Cardiac muscle cell (in vitro differentiated cells and primary cell): ENCODE data around the gene KBTBD13. TPM values are rescaled to one million over a fixed set of nuclear protein-coding genes. Genes with fewer than 3 reads are reported as not detected.

Source experiments
- DNase-seq, 2 donors: peaks; one replicate each; pipeline versions ENCODE4 v3.0.0 to v3.0.0-alpha.2; 2010 to 2017; ENCODE audit warnings: low read depth in 1 of 2, low spot score in 1 of 2
- H3K27ac ChIP-seq: fragments of 200-600 bp; sonication (generic); 2 replicates; pipeline ENCODE4 v1.5.1; 2016
- H3K27me3 ChIP-seq: fragments of 200-600 bp; sonication (generic); 2 replicates; pipeline ENCODE4 v1.6.0; 2016; ENCODE audit warnings: control low read depth
- H3K36me3 ChIP-seq: fragments of 200-600 bp; sonication (generic); 2 replicates; pipeline ENCODE4 v1.5.1; 2016; ENCODE audit warnings: control low read depth
- H3K4me1 ChIP-seq: fragments of 200-600 bp; sonication (generic); 2 replicates; pipeline ENCODE4 v1.8.1; 2017; ENCODE audit warnings: low read depth, mild to moderate bottlenecking, mixed run types
- H3K4me3 ChIP-seq: fragments of 200-600 bp; sonication (generic); 2 replicates; pipeline ENCODE4 v1.5.1; 2016; ENCODE audit warnings: mild to moderate bottlenecking
- H3K9me3 ChIP-seq: fragments of 200-600 bp; sonication (generic); 2 replicates; pipeline ENCODE4 v1.5.1; 2017; ENCODE audit warnings: low read depth, mild to moderate bottlenecking, control low read depth
- polyA plus RNA-seq: library from polyadenylated mRNA; unstranded; fragments of >200 nt; fragmentation: Nextera tagmentation; extraction: Ambion mirVana; gene quantifications from 2 replicates; pipeline ENCODE4 v1.2.1, GENCODE V29; 2016
- total RNA-seq: library from RNA; depleted of rRNA; stranded (reverse); fragments of >200 nt; gene quantifications from 2 replicates; pipeline ENCODE4 v1.2.3, GENCODE V29; 2016
- TF ChIP-seq, protein P1 (sequence below): IDR thresholded peaks from 2 replicates; pipeline ENCODE4 v1.5.1; 2012; ENCODE audit warnings: low read depth, mild to moderate bottlenecking, low read length

Gene KBTBD13
- total and polyA plus RNA-seq, 2 experiments from 2014 or later: 4.8 to 5.0 TPM

DNA sequence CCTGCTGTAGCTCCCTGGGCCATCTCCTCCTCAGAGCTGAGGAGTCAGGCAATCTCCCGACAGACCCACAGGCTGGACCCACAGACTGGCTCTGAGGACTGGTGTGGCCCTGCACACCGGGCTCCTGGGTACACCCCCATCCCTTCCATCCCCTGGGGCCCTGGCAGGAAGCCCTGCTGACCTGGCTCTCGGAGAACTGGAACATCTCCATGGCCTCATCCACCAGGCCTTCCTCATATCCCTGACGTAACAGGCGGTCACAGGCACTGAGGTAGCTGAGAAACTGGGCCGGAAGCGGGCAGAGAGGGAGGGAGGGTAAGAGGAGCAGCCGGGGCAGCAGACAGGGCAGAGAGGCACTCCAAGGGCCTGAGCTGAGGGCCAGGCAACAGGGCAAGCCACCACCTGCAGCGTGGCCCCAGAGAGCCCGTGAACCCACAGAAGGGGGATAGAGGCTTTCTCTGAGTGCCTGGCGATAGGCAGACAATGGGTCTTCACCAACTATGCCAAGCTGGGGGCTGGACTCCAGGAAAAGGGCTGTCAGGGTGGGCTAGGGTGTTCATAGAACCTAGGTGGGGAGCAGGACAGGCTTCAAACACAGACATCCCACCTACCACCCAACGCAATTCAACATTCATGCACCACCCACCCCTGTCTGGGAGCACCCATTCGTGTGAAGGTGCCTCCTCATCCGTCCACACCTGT, 17.9 kb downstream of the KBTBD13 start:
- no peak overlapping the region for H3K4me3 ChIP-seq
- H3K36me3 ChIP-seq: peaks cover 12% of the 10 kb centered on the region
- TF ChIP-seq, protein P1, sequence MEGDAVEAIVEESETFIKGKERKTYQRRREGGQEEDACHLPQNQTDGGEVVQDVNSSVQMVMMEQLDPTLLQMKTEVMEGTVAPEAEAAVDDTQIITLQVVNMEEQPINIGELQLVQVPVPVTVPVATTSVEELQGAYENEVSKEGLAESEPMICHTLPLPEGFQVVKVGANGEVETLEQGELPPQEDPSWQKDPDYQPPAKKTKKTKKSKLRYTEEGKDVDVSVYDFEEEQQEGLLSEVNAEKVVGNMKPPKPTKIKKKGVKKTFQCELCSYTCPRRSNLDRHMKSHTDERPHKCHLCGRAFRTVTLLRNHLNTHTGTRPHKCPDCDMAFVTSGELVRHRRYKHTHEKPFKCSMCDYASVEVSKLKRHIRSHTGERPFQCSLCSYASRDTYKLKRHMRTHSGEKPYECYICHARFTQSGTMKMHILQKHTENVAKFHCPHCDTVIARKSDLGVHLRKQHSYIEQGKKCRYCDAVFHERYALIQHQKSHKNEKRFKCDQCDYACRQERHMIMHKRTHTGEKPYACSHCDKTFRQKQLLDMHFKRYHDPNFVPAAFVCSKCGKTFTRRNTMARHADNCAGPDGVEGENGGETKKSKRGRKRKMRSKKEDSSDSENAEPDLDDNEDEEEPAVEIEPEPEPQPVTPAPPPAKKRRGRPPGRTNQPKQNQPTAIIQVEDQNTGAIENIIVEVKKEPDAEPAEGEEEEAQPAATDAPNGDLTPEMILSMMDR: no peak
- H3K4me1 ChIP-seq: peaks cover 4% of the 10 kb centered on the region
- H3K27me3 ChIP-seq: no peaks in the 10 kb centered on the region
- H3K27ac ChIP-seq: no peak overlapping the region
- no peak for DNase-seq
- no peaks in the 10 kb centered on the region for H3K9me3 ChIP-seq

DNA sequence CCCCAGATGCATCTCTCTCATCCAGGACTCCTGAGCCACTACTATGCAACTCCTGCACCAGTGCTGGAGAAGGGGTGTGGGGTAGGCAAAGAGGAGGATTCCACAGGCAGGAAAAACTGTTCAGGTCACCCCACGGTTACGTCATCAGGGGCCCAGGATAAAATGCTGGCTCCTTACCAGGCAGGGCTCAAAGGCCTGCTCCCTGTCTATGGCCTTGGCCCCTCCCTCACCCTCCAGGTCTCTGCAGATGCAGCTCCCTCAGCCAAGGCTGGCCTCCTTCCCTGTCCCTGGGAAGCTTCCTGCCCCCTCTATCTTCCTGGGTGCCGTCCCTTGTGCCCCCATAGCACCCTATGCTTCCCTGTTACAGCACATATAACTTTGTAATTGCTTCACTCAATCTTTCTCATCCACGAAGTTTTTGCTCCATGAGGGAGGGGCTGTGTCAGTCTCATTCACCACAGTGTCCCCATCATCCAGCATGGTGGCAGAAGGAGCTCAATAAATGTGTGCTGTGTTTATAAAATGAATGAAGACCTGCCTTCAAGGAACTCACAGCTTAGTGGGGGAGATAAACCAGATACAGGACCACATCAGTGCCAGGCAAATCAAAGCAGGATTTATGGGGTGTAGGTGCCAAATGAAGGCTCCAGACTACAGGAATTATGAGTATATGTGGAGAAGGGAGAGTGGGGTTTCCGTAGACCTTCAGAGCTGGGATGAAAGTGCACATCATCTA, 18.6 kb downstream of the KBTBD13 start:
- TF ChIP-seq, protein P1: no peak
- H3K9me3 ChIP-seq: no peaks in the 10 kb centered on the region
- H3K4me1 ChIP-seq: no peaks in the 10 kb centered on the region
- no peaks in the 10 kb centered on the region for H3K27me3 ChIP-seq
- no peak overlapping the region for H3K4me3 ChIP-seq
- H3K36me3 ChIP-seq: peaks cover 12% of the 10 kb centered on the region
- peak in 1 of 2 donors; percentile 31 for DNase-seq
- no peak overlapping the region for H3K27ac ChIP-seq

DNA sequence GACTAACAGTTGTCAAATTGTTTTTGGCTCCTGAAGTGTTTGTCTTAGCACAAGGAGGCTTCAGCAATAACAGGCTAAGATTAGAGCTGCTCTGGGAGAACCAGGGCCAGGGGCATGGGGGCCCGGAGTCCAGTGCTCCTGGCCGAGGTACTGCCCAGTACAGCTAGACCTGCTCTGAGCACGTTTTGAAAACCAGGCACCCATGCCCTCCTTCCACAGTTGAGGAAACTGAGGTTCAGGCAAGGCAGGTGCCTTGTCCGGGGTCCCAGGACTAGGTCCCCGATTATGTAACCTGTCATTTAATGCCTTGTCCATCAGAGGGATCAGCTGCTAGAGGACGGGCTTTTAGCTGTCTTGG, 19.2 kb downstream of the KBTBD13 start:
- Histone ChIP-seq H3K4me3 (no peak overlapping the region), H3K9me3 (no peaks in the 10 kb centered on the region), H3K27me3 (no peaks in the 10 kb centered on the region), H3K36me3 (peaks cover 12% of the 10 kb centered on the region), H3K27ac (no peak overlapping the region), H3K4me1 (no peaks in the 10 kb centered on the region)
- TF ChIP-seq, protein P1: no peak
- DNase-seq: no peak

DNA sequence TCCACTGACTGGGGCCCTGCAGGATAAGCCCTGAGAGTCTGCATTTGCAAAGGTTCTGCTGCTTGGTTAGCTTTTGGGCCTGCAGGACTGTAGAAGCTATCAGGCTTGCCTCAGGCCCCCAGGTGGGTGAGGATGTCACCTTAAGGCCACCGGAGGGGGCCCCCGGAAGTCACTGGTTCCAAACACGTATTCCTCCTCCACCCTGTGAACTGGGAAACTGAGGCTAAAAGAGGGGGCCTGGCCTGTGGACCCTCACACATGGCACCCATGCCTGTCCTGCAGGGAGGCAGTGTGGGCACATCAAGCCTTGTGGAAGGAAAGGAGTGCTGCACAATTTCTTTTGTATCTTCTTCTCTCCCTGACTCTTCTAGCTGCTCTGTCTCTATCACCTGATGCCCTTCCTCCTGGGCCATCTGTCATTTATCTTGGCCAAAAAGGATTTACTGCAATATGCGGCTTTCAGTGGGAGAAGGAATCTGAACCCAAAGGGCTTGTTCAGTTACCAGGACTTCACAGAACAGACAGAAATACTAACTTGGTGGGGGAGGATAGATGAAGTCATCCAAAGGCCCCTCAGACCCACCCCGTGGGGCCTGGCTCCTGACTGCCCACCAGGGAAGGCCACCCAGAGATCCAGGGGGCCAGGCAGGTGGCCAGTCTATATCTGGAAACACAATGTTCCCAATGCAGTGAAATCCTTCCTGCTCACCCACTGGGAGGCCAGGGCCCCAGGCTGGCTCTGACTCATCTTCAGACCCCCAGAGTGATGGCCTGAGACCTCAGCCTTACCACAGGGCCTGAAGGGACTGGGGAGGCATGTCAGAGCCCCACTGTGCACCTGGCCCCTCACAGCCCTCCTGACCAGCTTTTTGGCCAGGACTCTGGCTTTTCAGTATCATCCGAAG, 20.2 kb downstream of the KBTBD13 start:
- no peak for DNase-seq
- H3K4me1 ChIP-seq: no peaks in the 10 kb centered on the region
- H3K27me3 ChIP-seq: no peaks in the 10 kb centered on the region
- no peak overlapping the region for H3K4me3 ChIP-seq
- TF ChIP-seq, protein P1: no peak
- peaks cover 12% of the 10 kb centered on the region for H3K36me3 ChIP-seq
- no peak overlapping the region for H3K27ac ChIP-seq
- no peaks in the 10 kb centered on the region for H3K9me3 ChIP-seq

DNA sequence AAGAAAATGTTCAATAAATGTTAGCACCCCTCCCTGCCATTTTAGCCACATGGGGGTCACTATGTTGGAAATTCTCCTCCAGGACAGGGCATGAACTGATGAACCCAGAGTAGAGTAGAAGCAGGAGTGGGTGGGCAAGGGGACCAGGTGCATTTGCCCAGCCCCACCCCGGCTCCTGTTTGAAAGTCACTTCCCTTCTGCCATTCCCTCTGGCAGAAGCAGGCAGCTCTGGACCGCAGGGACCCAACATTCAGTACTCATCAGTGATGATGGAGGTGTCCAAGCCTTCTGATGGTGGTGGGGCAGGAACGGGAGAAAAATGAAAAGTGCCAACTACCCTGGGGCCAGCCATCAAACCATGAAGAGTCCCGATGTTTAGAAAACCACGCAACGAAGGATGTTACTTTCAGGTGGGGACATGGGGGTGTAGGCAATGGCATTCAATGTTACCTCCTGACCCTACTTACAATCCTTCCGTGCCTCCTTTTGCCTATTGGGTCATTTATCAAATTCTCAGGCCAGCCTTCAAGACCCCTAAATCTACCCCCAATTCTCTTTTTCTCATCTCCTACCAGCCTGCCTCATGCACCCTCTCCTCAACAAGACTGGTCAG, 21.2 kb downstream of the KBTBD13 start:
- Histone ChIP-seq H3K4me1 (no peaks in the 10 kb centered on the region), H3K4me3 (no peak overlapping the region), H3K9me3 (no peaks in the 10 kb centered on the region), H3K36me3 (peaks cover 12% of the 10 kb centered on the region), H3K27ac (no peak overlapping the region), H3K27me3 (peaks cover 5% of the 10 kb centered on the region)
- DNase-seq: no peak
- TF ChIP-seq, protein P1: no peak
